PFSK-1 (cell line): ENCODE measurements around the gene TMED1.

Source experiments
- FOXP2 ChIP-seq: optimal IDR thresholded peaks from 2 replicates; pipeline ENCODE3; 2011; ENCODE audit warnings: borderline replicate concordance, control low read depth, inconsistent platforms; ENCODE audit not compliant: insufficient read depth; ENCODE audit errors: extremely low read length, extremely low read depth
- POLR2AphosphoS5 ChIP-seq: IDR thresholded peaks from 2 replicates; pipeline ENCODE4 v1.6.1; 2012; ENCODE audit warnings: low read depth, mild to moderate bottlenecking, control low read depth, low read length, moderate library complexity
- SIN3A ChIP-seq: IDR thresholded peaks from 2 replicates; pipeline ENCODE4 v1.6.1; 2012; ENCODE audit warnings: mild to moderate bottlenecking, low read length, moderate library complexity, borderline replicate concordance; ENCODE audit not compliant: insufficient read depth
- TAF1 ChIP-seq: IDR thresholded peaks from 2 replicates; pipeline ENCODE4 v1.6.1; 2012; ENCODE audit warnings: low read length, control low read depth, borderline replicate concordance; ENCODE audit not compliant: insufficient read depth
- TF ChIP-seq, protein P1 (sequence below), 2 experiments: IDR thresholded peaks; 2 replicates each; pipeline versions ENCODE4 v1.6.1 to v1.8.0; 2011 to 2012; ENCODE audit warnings: low read depth in 2 of 2, low read length in 2 of 2, control low read depth in 1 of 2, inconsistent platforms in 1 of 2, mild to moderate bottlenecking in 1 of 2, moderate library complexity in 1 of 2; ENCODE audit not compliant: insufficient read depth in 1 of 2

TMED1 gene

GRCh38 chr19:10828981-10829821, 6.8 kb downstream of the TMED1 start:
- TF ChIP-seq TAF1 (no peak), FOXP2 (no peak), POLR2AphosphoS5 (no peak), SIN3A (no peak)
- TF ChIP-seq, protein P1, sequence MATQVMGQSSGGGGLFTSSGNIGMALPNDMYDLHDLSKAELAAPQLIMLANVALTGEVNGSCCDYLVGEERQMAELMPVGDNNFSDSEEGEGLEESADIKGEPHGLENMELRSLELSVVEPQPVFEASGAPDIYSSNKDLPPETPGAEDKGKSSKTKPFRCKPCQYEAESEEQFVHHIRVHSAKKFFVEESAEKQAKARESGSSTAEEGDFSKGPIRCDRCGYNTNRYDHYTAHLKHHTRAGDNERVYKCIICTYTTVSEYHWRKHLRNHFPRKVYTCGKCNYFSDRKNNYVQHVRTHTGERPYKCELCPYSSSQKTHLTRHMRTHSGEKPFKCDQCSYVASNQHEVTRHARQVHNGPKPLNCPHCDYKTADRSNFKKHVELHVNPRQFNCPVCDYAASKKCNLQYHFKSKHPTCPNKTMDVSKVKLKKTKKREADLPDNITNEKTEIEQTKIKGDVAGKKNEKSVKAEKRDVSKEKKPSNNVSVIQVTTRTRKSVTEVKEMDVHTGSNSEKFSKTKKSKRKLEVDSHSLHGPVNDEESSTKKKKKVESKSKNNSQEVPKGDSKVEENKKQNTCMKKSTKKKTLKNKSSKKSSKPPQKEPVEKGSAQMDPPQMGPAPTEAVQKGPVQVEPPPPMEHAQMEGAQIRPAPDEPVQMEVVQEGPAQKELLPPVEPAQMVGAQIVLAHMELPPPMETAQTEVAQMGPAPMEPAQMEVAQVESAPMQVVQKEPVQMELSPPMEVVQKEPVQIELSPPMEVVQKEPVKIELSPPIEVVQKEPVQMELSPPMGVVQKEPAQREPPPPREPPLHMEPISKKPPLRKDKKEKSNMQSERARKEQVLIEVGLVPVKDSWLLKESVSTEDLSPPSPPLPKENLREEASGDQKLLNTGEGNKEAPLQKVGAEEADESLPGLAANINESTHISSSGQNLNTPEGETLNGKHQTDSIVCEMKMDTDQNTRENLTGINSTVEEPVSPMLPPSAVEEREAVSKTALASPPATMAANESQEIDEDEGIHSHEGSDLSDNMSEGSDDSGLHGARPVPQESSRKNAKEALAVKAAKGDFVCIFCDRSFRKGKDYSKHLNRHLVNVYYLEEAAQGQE (IDR thresholded peaks at IDR 0.05; ENCODE audit: insufficient read depth in 1 of 2, low read depth in 2 of 2, low read length in 2 of 2): no peak

GRCh38 chr19:10826846-10827245, 9.2 kb downstream of the TMED1 start:
- TF ChIP-seq SIN3A (no peak), FOXP2 (no peak)

DNA sequence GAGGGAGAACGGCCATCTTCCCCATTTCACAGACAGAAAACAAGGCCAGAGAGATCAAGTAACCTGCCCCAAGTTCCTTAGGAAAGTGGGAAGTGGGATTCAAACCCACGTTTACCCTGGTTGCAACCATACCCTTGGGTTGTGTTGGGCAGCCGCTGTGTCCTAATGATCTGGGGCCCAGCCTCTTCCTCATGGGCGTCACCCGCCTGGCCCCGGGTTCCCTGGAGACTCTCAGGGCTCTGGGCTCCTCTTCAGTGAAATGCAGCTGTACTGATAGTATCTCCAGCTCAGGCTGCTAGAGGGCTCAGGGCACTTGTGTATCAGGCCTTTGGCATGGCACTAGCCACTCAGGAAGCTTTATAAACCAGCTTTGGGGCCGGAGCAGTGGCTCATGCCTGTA, 9.8 kb downstream of the TMED1 start:
- TF ChIP-seq TAF1 (no peak), POLR2AphosphoS5 (no peak), FOXP2 (no peak), SIN3A (no peak)
- TF ChIP-seq, protein P1 (IDR thresholded peaks at IDR 0.05; ENCODE audit: insufficient read depth in 1 of 2, low read depth in 2 of 2, low read length in 2 of 2): no peak

DNA sequence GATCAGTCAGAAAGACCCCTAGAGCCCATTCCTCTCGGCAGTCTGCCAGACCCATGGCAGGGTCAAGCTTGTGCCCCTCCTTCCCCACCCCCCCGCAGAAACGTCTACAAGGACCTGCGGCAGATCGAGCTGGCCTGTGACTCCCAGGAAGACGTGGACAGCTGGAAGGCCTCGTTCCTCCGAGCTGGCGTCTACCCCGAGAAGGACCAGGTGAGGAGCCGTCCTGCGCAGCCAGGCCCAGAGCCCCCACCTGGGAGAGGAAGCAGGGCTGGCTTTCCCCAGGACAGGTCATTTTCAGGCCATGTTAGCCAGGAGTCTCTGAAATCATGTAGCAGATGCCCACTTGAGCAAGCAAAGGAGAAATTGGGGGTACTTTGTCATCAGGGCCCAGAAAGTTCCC, 12.3 kb downstream of the TMED1 start:
- TF ChIP-seq POLR2AphosphoS5: no peak
- no peak for TF ChIP-seq TAF1
- no peak for TF ChIP-seq SIN3A
- no peak for TF ChIP-seq FOXP2
- TF ChIP-seq, protein P1 (IDR thresholded peaks at IDR 0.05; ENCODE audit: insufficient read depth in 1 of 2, low read depth in 2 of 2, low read length in 2 of 2): no peak

DNA sequence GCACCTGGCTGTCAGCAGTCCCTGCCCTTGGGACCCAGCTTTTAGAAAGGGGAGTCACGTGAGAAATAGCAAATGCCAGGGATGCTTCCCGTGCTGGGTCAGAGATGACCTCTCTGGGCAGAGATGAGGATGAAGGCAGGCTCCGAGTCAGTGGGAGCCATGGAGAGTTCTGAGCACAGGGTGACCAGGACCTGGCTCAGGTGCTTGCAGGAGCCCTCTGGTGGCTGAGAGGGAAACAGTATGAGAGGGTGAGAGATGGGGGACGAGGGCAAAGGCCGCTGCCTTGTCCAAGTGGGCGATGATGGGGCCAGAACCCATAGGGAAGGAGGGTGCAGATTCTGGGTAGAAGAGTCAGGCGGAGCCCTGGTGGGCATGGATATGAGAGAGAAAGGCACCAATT, 15.8 kb downstream of the TMED1 start:
- TF ChIP-seq FOXP2 (no peak), SIN3A (no peak)
- TF ChIP-seq, protein P1 (IDR thresholded peaks at IDR 0.05; ENCODE audit: insufficient read depth in 1 of 2, low read depth in 2 of 2, low read length in 2 of 2): no peak
